Measurements from ENCODE around the gene RAB9A. TPM values are rescaled to one million over a fixed set of nuclear protein-coding genes. Genes with fewer than 3 reads are reported as not detected.

RAB9A gene
- total RNA-seq, 1 experiment from 2014 or later = 26.3 TPM

GRCh38 chrX:13689741-13690211, 848 bp downstream of the RAB9A start:
- no peak overlapping the region for H3K27ac Mint-ChIP-seq
- H3K4me1 Mint-ChIP-seq = peaks cover 32% of the 10 kb centered on the region
- peaks cover 19% of the 10 kb centered on the region for H3K27me3 Mint-ChIP-seq (ENCODE audit: low read depth)
- no peak for ATAC-seq
- H3K4me3 Mint-ChIP-seq = peak overlapping the region; percentile 87
- H3K36me3 Mint-ChIP-seq = no peaks in the 10 kb centered on the region
- TF ChIP-seq HMGA2 (CRISPR knock-in tag; IDR thresholded peaks at IDR 0.05) = no peak
- no peak for TF ChIP-seq GTF2I (CRISPR knock-in tag; conservative IDR thresholded peaks at IDR 0.05)
- TF ChIP-seq JUN (CRISPR knock-in tag; IDR thresholded peaks at IDR 0.05) = no peak
- CTCF ChIA-PET = no interaction called here
- POLR2A ChIA-PET = interaction anchor here (2.6 kb wide), 1 partner anchor 45 kb away, joined by 12 read pairs; the partner anchor contains the start of genes OFD1 and TRAPPC2
- DNase-seq (ENCODE audit: low spot score) = no peak
- no peaks in the 10 kb centered on the region for H3K9me3 Mint-ChIP-seq

- H3K4me3 Mint-ChIP-seq = peak overlapping the region; percentile 87
- DNase-seq (ENCODE audit: low spot score) = no peak
- H3K4me1 Mint-ChIP-seq = peaks cover 36% of the 10 kb centered on the region
- peaks cover 19% of the 10 kb centered on the region for H3K27me3 Mint-ChIP-seq (ENCODE audit: low read depth)
- no peak overlapping the region for H3K27ac Mint-ChIP-seq
- ATAC-seq = no peak
- H3K9me3 Mint-ChIP-seq = no peaks in the 10 kb centered on the region
- POLR2A ChIA-PET = interaction anchor here (2.6 kb wide), 1 partner anchor 44 kb away, joined by 12 read pairs; the partner anchor contains the start of genes OFD1 and TRAPPC2
- TF ChIP-seq NFYB (CRISPR knock-in tag; conservative IDR thresholded peaks at IDR 0.05; ENCODE audit: low read depth) (no peak), HMGA2 (CRISPR knock-in tag; IDR thresholded peaks at IDR 0.05) (no peak), FOXK1 (CRISPR knock-in tag; IDR thresholded peaks at IDR 0.05) (no peak), RORB (CRISPR knock-in tag; IDR thresholded peaks at IDR 0.05) (no peak), JUN (CRISPR knock-in tag; IDR thresholded peaks at IDR 0.05) (no peak)
- CTCF ChIA-PET = no interaction called here
- no peaks in the 10 kb centered on the region for H3K36me3 Mint-ChIP-seq
Measured at GRCh38 chrX:13690836-13691235, 1.9 kb downstream of the RAB9A start.

GRCh38 chrX:13691841-13692371, 3.0 kb downstream of the RAB9A start:
- TF ChIP-seq KAT7 (CRISPR knock-in tag; IDR thresholded peaks at IDR 0.05; ENCODE audit: borderline replicate concordance) = no peak
- 0 out of 2 replicates have a peak, but pooled peaks have one; percentile 3 for TF ChIP-seq ZNF121 (CRISPR knock-in tag; IDR thresholded peaks at IDR 0.05)
- no peaks in the 10 kb centered on the region for H3K36me3 Mint-ChIP-seq
- H3K27me3 Mint-ChIP-seq (ENCODE audit: low read depth) = peaks cover 19% of the 10 kb centered on the region
- no peak overlapping the region for H3K4me3 Mint-ChIP-seq
- H3K27ac Mint-ChIP-seq = no peak overlapping the region
- peaks cover 39% of the 10 kb centered on the region for H3K4me1 Mint-ChIP-seq
- ChIA-PET POLR2A (interaction anchor here (2.6 kb wide), 1 partner anchor 43 kb away, joined by 12 read pairs; the partner anchor contains the start of genes OFD1 and TRAPPC2), CTCF (interaction anchor here (0.7 kb wide), 1 partner anchor 39 kb away, joined by 3 read pairs; no protein-coding TSS in a partner anchor)
- DNase-seq (ENCODE audit: low spot score) (no peak), ATAC-seq (no peak)
- H3K9me3 Mint-ChIP-seq = no peaks in the 10 kb centered on the region

- ChIA-PET POLR2A (interaction anchor here (1.7 kb wide), 1 partner anchor 42 kb away, joined by 6 read pairs; the partner anchor contains the start of genes OFD1 and TRAPPC2), CTCF (interaction anchor here (0.9 kb wide), 1 partner anchor 42 kb away, joined by 3 read pairs; the partner anchor contains the start of genes OFD1 and TRAPPC2)
- TF ChIP-seq ZNF423 (CRISPR knock-in tag; IDR thresholded peaks at IDR 0.05) (no peak), ZNF396 (CRISPR knock-in tag; IDR thresholded peaks at IDR 0.05; ENCODE audit: borderline replicate concordance) (no peak), FOXP4 (CRISPR knock-in tag; IDR thresholded peaks at IDR 0.05) (no peak), E2F5 (CRISPR knock-in tag; IDR thresholded peaks at IDR 0.05) (no peak), ATF3 (CRISPR knock-in tag; conservative IDR thresholded peaks at IDR 0.05) (no peak)
- peak overlapping the region; percentile 18 for H3K4me3 Mint-ChIP-seq
- no peaks in the 10 kb centered on the region for H3K9me3 Mint-ChIP-seq
- ATAC-seq = no peak
- peaks cover 39% of the 10 kb centered on the region for H3K4me1 Mint-ChIP-seq
- peak overlapping the region; percentile 90 for H3K27ac Mint-ChIP-seq
- DNase-seq (ENCODE audit: low spot score) = no peak
- peaks cover 10% of the 10 kb centered on the region for H3K27me3 Mint-ChIP-seq (ENCODE audit: low read depth)
- no peaks in the 10 kb centered on the region for H3K36me3 Mint-ChIP-seq
Measured at GRCh38 chrX:13692771-13693231, 3.9 kb downstream of the RAB9A start.
